Astrocyte (in vitro differentiated cells and primary cell): ENCODE results near the gene SNRPA. TPM values are rescaled to one million over a fixed set of nuclear protein-coding genes. Genes with fewer than 3 reads are reported as not detected.

Source experiments
- DNase-seq: peaks from one replicate; pipeline ENCODE4 v3.0.0-alpha.2; 2010; ENCODE audit warnings: low read depth
- FAIRE-seq: peaks from 2 replicates; lab custom pipeline; 2011; peaks lifted over from hg19 to GRCh38; lab: Jason Lieb, UNC
- H2AFZ ChIP-seq: 2 replicates; pipeline ENCODE4 v1.6.0; 2012; ENCODE audit warnings: low read depth, low read length, inconsistent platforms
- H3K27ac ChIP-seq: 2 replicates; pipeline ENCODE4 v1.5.1; 2011; ENCODE audit warnings: low read depth, low read length, inconsistent platforms
- H3K27me3 ChIP-seq: 2 replicates; pipeline ENCODE4 v1.6.0; 2011; ENCODE audit warnings: low read length, inconsistent platforms; ENCODE audit not compliant: insufficient read depth
- H3K36me3 ChIP-seq: 2 replicates; pipeline ENCODE4 v1.5.1; 2011; ENCODE audit warnings: low read length, inconsistent platforms; ENCODE audit not compliant: insufficient read depth
- H3K4me1 ChIP-seq: 2 replicates; pipeline ENCODE4 v1.5.1; 2011; ENCODE audit warnings: low read length, inconsistent platforms; ENCODE audit not compliant: insufficient read depth
- H3K4me2 ChIP-seq: 2 replicates; pipeline ENCODE4 v1.6.0; 2012; ENCODE audit warnings: low read length, inconsistent platforms
- H3K4me3 ChIP-seq: 2 replicates; pipeline ENCODE4 v1.5.1; 2011; ENCODE audit warnings: low read depth, mild to moderate bottlenecking, low read length, inconsistent platforms; ENCODE audit not compliant: insufficient read depth
- H3K79me2 ChIP-seq: 2 replicates; pipeline ENCODE4 v1.6.0; 2012; ENCODE audit warnings: mild to moderate bottlenecking, low read length, inconsistent platforms; ENCODE audit not compliant: insufficient read depth
- H3K9ac ChIP-seq: 2 replicates; pipeline ENCODE4 v1.6.0; 2012; ENCODE audit warnings: mild to moderate bottlenecking, low read length, inconsistent platforms
- H3K9me3 ChIP-seq: 2 replicates; pipeline ENCODE4 v1.5.1; 2012; ENCODE audit warnings: low read depth, mild to moderate bottlenecking, low read length, inconsistent platforms; ENCODE audit not compliant: insufficient read depth
- H4K20me1 ChIP-seq: 2 replicates; pipeline ENCODE4 v1.6.0; 2012; ENCODE audit warnings: low read length, inconsistent platforms; ENCODE audit not compliant: insufficient read depth
- H3K27ac Mint-ChIP-seq: one replicate; pipeline ENCODE4 v1.8.0; 2021; ENCODE audit warnings: mild to moderate bottlenecking, mixed read lengths; ENCODE audit not compliant: unreplicated experiment
- H3K27me3 Mint-ChIP-seq: one replicate; pipeline ENCODE4 v1.8.0; 2021; ENCODE audit warnings: low read depth, mixed read lengths; ENCODE audit not compliant: unreplicated experiment
- H3K36me3 Mint-ChIP-seq: one replicate; pipeline ENCODE4 v1.8.0; 2021; ENCODE audit warnings: low read depth, mixed read lengths; ENCODE audit not compliant: unreplicated experiment
- H3K4me1 Mint-ChIP-seq: one replicate; pipeline ENCODE4 v1.8.0; 2021; ENCODE audit warnings: low read depth, mixed read lengths; ENCODE audit not compliant: unreplicated experiment
- H3K4me3 Mint-ChIP-seq: one replicate; pipeline ENCODE4 v1.8.0; 2021; ENCODE audit warnings: mild to moderate bottlenecking, moderate library complexity, mixed read lengths; ENCODE audit not compliant: unreplicated experiment
- H3K9me3 Mint-ChIP-seq: one replicate; pipeline ENCODE4 v1.8.0; 2021; ENCODE audit warnings: mild to moderate bottlenecking, mixed read lengths; ENCODE audit not compliant: unreplicated experiment
- EZH2 ChIP-seq: IDR thresholded peaks from 2 replicates; pipeline ENCODE4 v1.6.1; 2012; ENCODE audit warnings: mild to moderate bottlenecking, low read length, inconsistent platforms; ENCODE audit not compliant: insufficient read depth
- total RNA-seq: library from RNA; stranded (reverse); gene quantifications from 2 replicates; pipeline ENCODE4 v1.2.1, GENCODE V29; 2021
- TF ChIP-seq, protein P1 (sequence below): IDR thresholded peaks from 2 replicates; pipeline ENCODE4 v1.5.1; 2011; ENCODE audit warnings: low read depth, mild to moderate bottlenecking, inconsistent platforms, low read length, moderate library complexity; ENCODE audit not compliant: insufficient read depth

Gene SNRPA
- total RNA-seq, 1 donor from 2014 or later, result 67.0 TPM

DNA sequence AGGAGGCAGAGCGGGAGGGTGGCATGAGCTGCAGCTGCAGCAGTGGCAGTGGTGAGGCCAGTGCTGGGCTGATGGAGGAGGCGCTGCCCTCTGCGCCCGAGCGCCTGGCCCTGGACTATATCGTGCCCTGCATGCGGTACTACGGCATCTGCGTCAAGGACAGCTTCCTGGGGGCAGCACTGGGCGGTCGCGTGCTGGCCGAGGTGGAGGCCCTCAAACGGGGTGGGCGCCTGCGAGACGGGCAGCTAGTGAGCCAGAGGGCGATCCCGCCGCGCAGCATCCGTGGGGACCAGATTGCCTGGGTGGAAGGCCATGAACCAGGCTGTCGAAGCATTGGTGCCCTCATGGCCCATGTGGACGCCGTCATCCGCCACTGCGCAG, 50.0 kb downstream of the SNRPA start:
- Histone ChIP-seq H3K4me3 (no peak overlapping the region), H3K4me2 (peak overlapping the region; percentile 97), H3K9me3 (no peaks in the 10 kb centered on the region), H3K9ac (peak overlapping the region; percentile 94), H3K27me3 (no peaks in the 10 kb centered on the region), H4K20me1 (peaks cover 64% of the 10 kb centered on the region), H3K79me2 (peaks cover 66% of the 10 kb centered on the region), H3K27ac (no peak overlapping the region), H3K36me3 (no peaks in the 10 kb centered on the region), H2AFZ (no peak overlapping the region), H3K4me1 (peaks cover 36% of the 10 kb centered on the region)
- peak overlapping the region; percentile 96 for H3K4me3 Mint-ChIP-seq
- DNase-seq (no peak), FAIRE-seq (no peak)
- no peak overlapping the region for H3K27ac Mint-ChIP-seq
- no peaks in the 10 kb centered on the region for H3K27me3 Mint-ChIP-seq
- H3K36me3 Mint-ChIP-seq, result peaks cover 4% of the 10 kb centered on the region
- H3K4me1 Mint-ChIP-seq, result peaks cover 37% of the 10 kb centered on the region
- H3K9me3 Mint-ChIP-seq, result no peaks in the 10 kb centered on the region
- no peak for TF ChIP-seq EZH2
- TF ChIP-seq, protein P1, sequence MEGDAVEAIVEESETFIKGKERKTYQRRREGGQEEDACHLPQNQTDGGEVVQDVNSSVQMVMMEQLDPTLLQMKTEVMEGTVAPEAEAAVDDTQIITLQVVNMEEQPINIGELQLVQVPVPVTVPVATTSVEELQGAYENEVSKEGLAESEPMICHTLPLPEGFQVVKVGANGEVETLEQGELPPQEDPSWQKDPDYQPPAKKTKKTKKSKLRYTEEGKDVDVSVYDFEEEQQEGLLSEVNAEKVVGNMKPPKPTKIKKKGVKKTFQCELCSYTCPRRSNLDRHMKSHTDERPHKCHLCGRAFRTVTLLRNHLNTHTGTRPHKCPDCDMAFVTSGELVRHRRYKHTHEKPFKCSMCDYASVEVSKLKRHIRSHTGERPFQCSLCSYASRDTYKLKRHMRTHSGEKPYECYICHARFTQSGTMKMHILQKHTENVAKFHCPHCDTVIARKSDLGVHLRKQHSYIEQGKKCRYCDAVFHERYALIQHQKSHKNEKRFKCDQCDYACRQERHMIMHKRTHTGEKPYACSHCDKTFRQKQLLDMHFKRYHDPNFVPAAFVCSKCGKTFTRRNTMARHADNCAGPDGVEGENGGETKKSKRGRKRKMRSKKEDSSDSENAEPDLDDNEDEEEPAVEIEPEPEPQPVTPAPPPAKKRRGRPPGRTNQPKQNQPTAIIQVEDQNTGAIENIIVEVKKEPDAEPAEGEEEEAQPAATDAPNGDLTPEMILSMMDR, result no peak

DNA sequence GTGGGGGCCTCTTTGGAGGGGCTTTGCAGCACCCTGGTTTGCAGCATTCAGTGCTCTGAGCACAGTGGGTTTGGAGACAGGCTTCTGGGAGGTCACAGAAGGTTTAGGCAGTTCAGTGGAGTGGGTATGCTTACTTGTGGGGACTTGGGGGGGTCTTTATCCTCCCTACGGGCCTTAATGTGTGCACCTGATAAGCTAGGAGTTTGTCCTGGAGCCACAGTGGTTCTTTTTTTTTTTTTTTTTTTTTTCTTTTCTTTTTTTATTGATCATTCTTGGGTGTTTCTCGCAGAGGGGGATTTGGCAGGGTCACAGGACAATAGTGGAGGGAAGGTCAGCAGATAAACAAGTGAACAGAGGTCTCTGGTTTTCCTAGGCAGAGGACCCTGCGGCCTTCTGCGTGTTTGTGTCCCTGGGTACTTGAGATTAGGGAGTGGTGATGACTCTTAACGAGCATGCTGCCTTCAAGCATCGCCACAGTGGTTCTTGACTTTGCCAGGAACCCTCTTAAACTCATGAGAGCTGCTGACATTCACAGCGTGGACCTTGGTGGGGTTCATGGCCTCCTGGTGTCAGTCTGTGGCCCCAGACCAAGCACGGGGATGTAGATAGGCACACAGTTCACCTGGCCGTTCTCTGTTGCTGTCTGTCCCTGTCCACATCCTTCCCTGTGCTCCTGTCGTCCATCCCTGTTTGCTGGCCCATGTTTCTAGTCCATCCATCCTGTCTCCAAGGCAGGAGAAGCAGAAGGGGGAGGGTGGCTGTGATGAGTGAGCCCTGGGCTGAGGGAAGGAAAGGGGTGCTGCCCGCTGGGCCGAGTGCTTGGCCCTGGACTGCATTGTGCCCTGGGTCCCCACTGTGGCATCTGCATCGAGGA, 50.7 kb downstream of the SNRPA start:
- Histone ChIP-seq H3K9me3 (no peaks in the 10 kb centered on the region), H3K36me3 (no peaks in the 10 kb centered on the region), H3K27ac (no peak overlapping the region), H3K4me2 (peak overlapping the region; percentile 97), H2AFZ (no peak overlapping the region), H3K79me2 (peaks cover 72% of the 10 kb centered on the region), H3K4me3 (no peak overlapping the region), H3K4me1 (peaks cover 43% of the 10 kb centered on the region), H3K9ac (peak overlapping the region; percentile 94), H4K20me1 (peaks cover 70% of the 10 kb centered on the region), H3K27me3 (no peaks in the 10 kb centered on the region)
- H3K9me3 Mint-ChIP-seq, result no peaks in the 10 kb centered on the region
- no peak for FAIRE-seq
- H3K4me1 Mint-ChIP-seq, result peaks cover 43% of the 10 kb centered on the region
- DNase-seq, result no peak
- no peak overlapping the region for H3K27ac Mint-ChIP-seq
- peak overlapping the region; percentile 96 for H3K4me3 Mint-ChIP-seq
- peaks cover 4% of the 10 kb centered on the region for H3K36me3 Mint-ChIP-seq
- TF ChIP-seq, protein P1, result no peak
- no peak for TF ChIP-seq EZH2
- no peaks in the 10 kb centered on the region for H3K27me3 Mint-ChIP-seq
